ENCODE data around the gene CD40.

DNA sequence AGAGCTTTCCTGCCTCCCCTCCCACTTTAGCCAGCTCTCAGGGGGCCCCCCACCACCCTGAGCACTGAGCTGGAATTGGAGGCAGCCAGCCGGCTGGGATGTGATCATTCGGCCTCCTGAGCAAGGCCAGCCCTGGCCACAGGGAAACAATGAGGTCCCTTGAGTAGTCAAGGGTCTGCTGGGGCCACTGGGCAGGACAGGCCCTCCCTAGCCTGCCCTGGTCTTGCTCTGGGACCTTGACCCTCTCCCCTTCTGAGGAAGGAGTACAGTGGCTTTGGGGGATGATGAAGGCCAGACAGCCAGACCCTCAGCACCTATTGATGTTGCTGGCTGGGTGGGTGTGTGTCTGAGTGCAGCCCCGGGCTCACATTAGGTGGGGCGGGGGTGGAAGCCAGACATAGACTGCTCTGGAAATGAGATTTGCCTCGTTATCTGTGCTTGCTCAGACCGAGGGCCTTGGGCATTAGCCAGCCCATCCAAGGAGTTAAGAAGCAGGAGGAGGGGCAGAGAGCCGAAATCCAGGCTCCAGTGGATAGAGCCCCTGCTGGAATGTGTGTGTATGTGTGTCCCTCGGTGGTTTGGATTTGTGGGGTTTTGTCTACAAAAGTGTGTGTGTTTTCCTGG lies 21.3 kb downstream of the CD40 start:
- TF ChIP-seq, protein P1, sequence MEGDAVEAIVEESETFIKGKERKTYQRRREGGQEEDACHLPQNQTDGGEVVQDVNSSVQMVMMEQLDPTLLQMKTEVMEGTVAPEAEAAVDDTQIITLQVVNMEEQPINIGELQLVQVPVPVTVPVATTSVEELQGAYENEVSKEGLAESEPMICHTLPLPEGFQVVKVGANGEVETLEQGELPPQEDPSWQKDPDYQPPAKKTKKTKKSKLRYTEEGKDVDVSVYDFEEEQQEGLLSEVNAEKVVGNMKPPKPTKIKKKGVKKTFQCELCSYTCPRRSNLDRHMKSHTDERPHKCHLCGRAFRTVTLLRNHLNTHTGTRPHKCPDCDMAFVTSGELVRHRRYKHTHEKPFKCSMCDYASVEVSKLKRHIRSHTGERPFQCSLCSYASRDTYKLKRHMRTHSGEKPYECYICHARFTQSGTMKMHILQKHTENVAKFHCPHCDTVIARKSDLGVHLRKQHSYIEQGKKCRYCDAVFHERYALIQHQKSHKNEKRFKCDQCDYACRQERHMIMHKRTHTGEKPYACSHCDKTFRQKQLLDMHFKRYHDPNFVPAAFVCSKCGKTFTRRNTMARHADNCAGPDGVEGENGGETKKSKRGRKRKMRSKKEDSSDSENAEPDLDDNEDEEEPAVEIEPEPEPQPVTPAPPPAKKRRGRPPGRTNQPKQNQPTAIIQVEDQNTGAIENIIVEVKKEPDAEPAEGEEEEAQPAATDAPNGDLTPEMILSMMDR (conservative IDR thresholded peaks at IDR 0.05; ENCODE audit: low read length), result no peak
- no peak for TF ChIP-seq EZH2phosphoT487 (IDR thresholded peaks at IDR 0.05; ENCODE audit: borderline replicate concordance, low read depth, low read length)
